ENCODE results near the gene LCP2. TPM values are rescaled to one million over a fixed set of nuclear protein-coding genes. Genes with fewer than 3 reads are reported as not detected.

The LCP2 gene
- total RNA-seq, 1 experiment from 2014 or later, result 0.36 TPM

GRCh38 chr5:170206216-170206615, 91.4 kb downstream of the LCP2 start:
- no peaks in the 10 kb centered on the region for H3K36me3 ChIP-seq (ENCODE audit: control insufficient read depth, insufficient read depth, low read length)
- H3K4me3 ChIP-seq (ENCODE audit: low read depth in 2 of 2, low read length in 2 of 2), result no peak overlapping the region
- peak overlapping the region; percentile 40; the same call in 1 of the 2 replicates for H3K27ac ChIP-seq (ENCODE audit: low read length)
- DNase-seq (ENCODE audit: low read depth, low spot score) (no peak), ATAC-seq (no peak)
- no peaks in the 10 kb centered on the region for H3K9me3 ChIP-seq (ENCODE audit: control insufficient read depth, insufficient read depth, low read depth, low read length)
- POLR2A ChIA-PET, result no interaction called here
- intact Hi-C loops (cut with micrococcal nuclease; ENCODE audit: unreplicated experiment) (no loop called here), in situ Hi-C loops (cut with HindIII; ENCODE audit: low pct_unique_long_range_greater_than_20kb, low sequenced_read_pairs) (no loop called here)
- CTCF ChIA-PET, result no interaction called here
- H3K4me1 ChIP-seq (ENCODE audit: control insufficient read depth, insufficient read depth, low read length), result 0 out of 2 replicates have a peak, but pooled peaks cover 7% of the 10 kb centered on the region
- no TSS peak for BruUV-seq (replicated peaks)
- no peaks in the 10 kb centered on the region for H3K27me3 ChIP-seq (ENCODE audit: control insufficient read depth, insufficient read depth, low read length)
- TF ChIP-seq TCF7L2 (IDR thresholded peaks at IDR 0.05; ENCODE audit: low read depth, low read length) (no peak), REST (IDR thresholded peaks at IDR 0.05; ENCODE audit: insufficient read depth in 1 of 2, low read depth in 2 of 2, low read length in 1 of 2) (no peak), POLR2AphosphoS5 (IDR thresholded peaks at IDR 0.05; ENCODE audit: low read depth, low read length) (no peak), SIN3A (IDR thresholded peaks at IDR 0.05; ENCODE audit: borderline replicate concordance, insufficient read depth, low read depth, low read length) (no peak), CTCF (IDR thresholded peaks at IDR 0.05) (no peak)

GRCh38 chr5:170204202-170204601, 93.4 kb downstream of the LCP2 start:
- ATAC-seq, result no peak
- H3K27ac ChIP-seq (ENCODE audit: low read length), result no peak overlapping the region
- BruUV-seq (replicated peaks), result no TSS peak
- no peaks in the 10 kb centered on the region for H3K36me3 ChIP-seq (ENCODE audit: control insufficient read depth, insufficient read depth, low read length)
- intact Hi-C loops (cut with micrococcal nuclease; ENCODE audit: unreplicated experiment), result no loop called here
- no peak overlapping the region for H3K4me3 ChIP-seq (ENCODE audit: low read depth in 2 of 2, low read length in 2 of 2)
- in situ Hi-C loops (cut with HindIII; ENCODE audit: low pct_unique_long_range_greater_than_20kb, low sequenced_read_pairs), result no loop called here
- no peak for DNase-seq (ENCODE audit: low read depth, low spot score)
- H3K4me1 ChIP-seq (ENCODE audit: control insufficient read depth, insufficient read depth, low read length), result 0 out of 2 replicates have a peak, but pooled peaks cover 7% of the 10 kb centered on the region
- ChIA-PET POLR2A (no interaction called here), CTCF (no interaction called here)
- no peaks in the 10 kb centered on the region for H3K9me3 ChIP-seq (ENCODE audit: control insufficient read depth, insufficient read depth, low read depth, low read length)
- no peaks in the 10 kb centered on the region for H3K27me3 ChIP-seq (ENCODE audit: control insufficient read depth, insufficient read depth, low read length)
- TF ChIP-seq TCF7L2 (IDR thresholded peaks at IDR 0.05; ENCODE audit: low read depth, low read length) (no peak), REST (IDR thresholded peaks at IDR 0.05; ENCODE audit: insufficient read depth in 1 of 2, low read depth in 2 of 2, low read length in 1 of 2) (no peak), POLR2AphosphoS5 (IDR thresholded peaks at IDR 0.05; ENCODE audit: low read depth, low read length) (no peak), SIN3A (IDR thresholded peaks at IDR 0.05; ENCODE audit: borderline replicate concordance, insufficient read depth, low read depth, low read length) (no peak), CTCF (IDR thresholded peaks at IDR 0.05) (no peak)

Data from Panc1 (cell line).